Measurements from ENCODE around the gene LY6G5C.

The LY6G5C gene, protein sequence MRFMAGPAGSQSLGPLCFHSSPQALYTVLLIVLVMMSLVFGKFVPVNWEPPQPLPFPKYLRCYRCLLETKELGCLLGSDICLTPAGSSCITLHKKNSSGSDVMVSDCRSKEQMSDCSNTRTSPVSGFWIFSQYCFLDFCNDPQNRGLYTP

DNA sequence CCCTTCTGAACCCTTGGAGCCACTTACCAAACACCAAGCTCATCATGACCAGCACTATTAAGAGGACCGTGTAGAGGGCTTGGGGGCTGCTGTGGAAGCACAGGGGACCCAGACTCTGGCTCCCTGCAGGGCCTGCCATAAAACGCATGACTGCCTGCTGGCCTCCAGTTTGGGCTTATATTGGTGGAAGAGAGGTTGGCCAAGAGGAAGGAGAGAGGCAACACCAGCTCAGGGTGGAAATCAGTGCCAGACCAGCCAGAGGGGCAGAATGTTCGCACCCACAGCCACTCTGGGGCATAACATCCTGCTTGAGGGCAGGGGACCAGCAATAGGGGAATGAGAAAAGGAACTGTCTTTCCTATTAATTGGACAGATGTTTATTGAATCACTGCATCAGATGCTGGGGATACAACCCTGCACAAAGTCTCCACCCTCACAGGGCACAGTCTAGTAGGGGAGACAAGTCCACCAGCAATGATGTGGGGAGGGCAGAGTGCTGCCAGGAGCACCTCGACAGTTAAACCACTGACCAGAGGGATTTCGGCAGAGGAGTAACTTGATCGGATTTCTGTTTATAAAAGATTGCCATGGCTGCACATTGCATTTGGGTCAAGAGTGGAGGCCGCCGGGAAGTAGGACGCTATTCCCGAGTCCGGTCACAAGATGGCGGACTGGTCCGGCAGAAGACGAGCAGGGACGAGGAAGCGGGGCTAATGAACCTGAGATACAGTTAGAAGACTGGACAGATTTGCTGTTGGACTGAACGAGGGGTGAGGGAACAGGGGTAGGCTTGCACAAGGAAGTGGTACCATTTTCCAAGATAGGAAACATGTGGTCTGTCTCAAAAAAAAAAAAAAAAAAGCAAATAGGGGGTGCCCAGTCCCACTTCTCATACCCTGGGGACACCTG lies at the start of gene LY6G5C:
Gene LY6G5C (minus strand): TSS at position 842 of the 909 bp plus-strand sequence. CDS start 694 bp downstream, at position 148.
- peak; percentile 69 for DNase-seq

DNA sequence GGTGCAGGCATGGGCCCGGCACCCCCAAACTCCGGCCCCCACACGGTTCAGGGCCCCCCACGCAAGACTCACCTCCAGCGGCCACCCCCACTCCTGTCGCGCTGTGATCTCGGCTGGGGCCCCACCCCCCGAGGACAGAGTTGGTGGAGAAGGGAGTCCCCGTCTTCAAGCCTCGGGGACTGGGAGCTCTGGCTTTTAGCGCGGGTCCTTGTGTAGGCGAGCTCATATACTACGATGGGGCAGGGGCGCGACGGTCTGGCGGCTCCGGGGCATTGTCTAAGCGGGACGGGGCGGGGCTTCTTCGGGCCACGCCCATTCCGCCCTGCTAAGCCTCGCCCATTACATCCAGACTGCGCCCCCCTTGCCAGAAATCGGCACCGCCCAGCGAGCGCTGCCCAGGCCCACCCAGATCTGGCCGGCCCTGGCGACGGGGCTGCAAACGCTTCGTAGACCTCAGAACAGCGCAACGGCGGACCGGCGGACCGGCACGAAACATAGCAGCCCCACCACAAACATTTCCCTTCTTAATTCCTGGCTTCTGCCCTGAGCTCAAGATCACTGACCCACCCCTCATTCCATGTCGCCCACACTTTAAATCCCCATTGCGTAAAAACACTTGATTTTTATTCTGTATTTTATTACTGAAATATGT lies 49.2 kb upstream of the LY6G5C start:
- peak; percentile 80 for DNase-seq

DNA sequence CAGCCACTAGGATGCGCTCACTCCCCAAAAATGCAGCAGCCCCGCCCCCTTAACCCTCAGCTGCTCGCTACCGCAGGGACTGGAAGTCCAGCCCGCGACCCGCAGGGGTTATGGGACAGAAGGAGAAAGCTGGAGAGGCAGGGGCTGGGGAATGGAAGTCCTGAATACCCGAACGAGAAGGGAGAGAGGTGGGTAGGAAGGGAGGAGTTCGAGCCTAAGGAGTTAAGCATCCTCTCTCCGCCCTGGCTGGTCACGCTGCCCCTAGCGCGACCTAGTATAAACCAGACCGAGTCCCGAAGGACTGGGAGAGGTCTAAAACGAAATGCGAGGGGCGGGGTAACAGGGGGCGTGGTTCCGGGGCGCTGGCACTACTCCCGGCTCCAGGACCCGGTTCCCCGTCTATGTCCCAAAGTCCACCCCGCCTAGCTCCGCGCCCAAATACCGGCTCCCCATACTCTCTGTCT lies 48.7 kb upstream of the LY6G5C start:
- DNase-seq = peak; percentile 87

DNA sequence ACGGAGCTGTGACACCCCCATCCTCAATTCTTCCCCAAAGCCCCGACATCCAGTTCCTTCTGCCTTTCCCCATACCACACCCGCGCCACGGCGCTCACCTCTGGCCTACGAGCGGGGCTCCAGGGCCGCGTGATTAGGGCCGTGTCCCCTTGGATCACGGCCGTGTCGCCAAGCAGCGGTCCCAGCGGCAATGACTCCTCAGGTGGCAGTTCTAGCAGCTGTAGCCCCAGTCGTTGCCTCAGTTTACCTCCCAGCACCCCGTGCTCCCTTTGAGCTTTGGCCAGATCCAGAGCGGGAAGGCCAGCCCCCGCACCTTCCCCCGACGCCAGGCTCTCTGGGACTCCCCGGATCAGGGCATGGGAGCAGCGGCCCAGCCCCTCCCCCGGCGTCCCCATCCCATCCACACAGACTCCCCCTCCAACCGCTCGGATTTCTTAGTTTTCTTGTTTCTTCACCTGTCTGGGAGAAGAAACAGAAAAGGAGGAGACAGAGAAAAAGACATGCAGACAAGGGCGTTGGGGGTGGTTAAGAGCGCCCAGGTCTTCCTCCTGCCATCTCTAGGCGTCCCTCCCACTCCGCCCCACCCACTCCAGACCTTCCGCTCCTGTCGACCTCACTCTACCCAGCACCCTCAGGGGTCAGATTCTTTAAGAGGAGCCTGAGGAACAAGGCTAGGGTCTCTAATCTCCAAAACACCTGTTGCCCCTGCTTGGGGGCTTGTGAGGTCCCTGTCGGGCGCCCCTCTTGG lies 48.1 kb upstream of the LY6G5C start, which contains the start of gene DDAH2:
Gene DDAH2 (minus strand): TSS at position 533 of the 748 bp plus-strand sequence. CDS start 138 bp downstream, at position 395.
- DNase-seq = no peak

DNA sequence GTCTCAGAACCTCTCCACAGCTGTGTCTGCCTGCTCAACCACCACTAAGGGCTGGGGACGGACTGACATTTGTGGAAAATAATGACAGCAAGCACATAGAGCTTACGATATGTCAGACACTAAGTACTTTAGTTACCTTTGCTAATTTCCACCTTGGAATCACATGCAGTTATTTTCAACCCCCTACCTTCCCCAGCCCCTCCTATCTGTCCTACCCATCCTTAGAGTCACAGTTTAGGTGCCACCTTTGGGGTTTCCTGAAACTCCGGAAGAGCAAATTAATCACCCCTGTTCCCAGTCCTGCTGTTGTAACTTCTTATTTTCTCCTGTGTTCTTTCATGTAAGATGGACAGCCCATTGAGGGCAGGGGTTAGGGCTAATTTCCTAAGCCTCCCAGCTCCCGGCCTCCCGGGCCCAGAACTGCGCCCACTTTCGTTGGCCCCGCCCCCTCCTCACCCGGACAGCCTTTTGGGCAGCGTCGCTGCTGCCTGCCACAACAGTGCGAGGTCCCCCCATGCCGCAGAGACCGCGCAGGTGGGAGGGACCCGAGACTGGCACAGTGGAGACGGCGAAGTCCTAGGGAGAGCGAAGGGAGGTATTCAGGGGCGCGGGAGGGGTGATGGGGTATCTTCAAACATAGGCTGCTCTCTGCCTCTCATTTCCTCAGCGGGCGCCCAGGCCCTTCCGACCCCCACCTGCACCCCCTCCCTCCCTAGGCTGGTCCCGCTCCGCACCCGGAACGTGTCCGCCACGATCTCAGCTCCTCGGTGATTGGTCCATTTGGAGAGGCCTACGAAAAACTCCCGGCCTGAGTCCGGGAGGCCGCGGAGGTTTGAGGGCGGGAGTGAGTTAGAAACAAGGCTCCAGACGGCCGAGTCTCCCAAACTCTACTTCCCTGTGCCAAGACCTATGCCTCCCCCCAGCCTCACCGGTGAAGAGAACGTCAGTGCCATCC lies 47.1 kb upstream of the LY6G5C start:
- DNase-seq = no peak

DNA sequence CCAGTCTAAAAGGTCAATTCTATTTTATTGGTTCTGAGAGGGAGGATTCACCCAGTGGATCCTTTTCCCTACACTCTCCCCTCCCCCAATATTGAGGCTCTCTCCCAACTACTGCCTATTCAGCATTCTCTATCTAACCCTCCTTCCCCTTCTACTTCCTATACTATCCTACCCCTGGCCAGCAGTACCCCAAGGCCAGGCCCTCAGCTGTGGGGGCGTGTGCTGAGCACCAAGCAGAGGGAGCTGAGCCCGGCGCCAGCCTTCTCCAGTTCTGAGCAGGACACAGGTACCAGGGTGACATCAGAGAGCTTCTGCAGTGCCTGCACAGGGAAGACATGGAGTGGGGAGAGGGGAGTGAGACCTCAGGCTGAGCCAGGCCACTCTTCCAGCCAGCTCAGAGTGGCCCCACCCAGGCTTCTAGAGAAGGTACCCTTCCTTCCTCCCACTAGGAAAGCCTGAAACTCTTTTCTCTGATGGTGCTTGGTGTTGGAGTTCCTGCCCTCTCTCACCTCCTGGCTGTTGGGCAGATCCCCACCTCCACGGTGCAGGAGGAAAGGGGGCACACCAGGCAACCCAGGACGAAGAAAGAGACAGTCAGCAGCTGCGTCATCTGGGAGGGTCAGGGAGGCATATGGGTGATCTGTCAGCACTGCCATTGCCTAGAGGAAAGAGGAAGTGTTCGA lies 46.3 kb upstream of the LY6G5C start:
- peak; percentile 94 for DNase-seq

DNA sequence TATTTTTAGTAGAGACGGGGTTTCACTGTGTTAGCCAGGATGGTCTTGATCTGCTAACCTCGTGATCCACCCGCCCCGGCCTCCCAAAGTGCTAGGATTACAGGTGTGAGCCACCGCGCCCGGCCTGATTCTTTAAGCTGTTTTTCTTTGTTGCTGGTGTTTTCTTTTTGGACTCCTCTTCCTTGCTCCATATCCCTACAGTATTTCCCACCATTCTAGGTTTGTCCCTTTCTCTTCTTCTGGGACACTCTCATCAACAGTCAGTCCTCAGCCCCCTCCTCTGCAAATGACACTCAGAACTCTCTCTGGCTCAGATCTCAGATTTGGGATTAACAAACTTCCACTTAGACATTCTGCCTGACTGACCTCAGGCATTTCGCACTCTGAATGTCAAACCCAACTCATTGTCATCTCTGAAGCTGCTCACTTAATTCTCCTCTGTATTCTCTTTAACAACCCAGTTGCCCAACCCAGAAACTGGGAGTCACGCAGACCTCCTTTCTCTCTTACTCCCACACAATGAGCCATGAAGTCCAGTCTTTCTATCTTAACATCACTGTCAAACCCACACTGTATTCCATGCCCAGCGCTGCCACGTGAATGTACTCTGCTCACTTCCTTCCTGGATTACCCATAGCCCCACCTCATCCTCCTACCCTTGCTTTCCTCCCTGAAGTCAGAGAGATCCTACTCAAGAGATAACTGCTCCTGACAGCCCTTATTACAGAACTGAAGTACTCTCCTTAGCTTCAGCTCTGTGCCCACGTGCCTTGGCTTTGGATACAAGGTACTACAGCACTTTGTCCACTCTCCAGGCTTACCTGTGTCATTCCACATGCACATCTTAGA lies 44.9 kb upstream of the LY6G5C start:
- peak; percentile 96 for DNase-seq

DNA sequence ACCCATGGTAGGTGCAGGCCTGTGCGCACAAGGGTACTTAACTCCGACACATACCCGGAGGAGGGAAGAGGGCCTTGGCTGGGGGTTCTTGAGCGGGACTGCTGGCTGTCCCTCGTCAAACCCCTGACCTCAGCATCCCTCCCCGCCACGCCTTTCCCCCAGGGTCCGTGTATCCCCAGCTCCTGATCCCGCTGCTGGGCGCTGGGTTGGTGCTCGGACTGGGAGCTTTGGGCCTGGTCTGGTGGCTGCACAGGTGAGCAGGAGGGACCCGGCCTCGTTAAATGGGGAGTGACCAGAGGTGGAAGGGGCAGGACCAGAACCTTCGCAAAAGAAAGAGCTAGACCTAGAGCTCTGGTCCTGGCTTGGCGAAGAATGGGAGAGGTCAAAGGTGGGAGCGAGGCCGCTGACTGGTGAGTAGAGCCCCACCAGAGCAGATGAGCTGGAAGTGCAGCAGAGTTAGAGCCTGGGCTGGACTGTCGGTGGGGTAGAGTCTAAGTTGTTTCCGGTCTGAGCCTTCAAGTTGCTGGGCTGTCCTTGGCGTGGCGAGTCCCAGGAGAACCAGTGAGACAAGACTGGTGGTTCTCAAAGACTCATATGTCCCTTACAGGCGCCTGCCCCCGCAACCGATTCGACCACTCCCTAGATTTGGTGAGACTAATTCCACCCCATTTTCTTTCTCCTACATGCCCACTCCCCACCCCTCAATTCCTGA lies 43.3 kb upstream of the LY6G5C start:
- DNase-seq = no peak

DNA sequence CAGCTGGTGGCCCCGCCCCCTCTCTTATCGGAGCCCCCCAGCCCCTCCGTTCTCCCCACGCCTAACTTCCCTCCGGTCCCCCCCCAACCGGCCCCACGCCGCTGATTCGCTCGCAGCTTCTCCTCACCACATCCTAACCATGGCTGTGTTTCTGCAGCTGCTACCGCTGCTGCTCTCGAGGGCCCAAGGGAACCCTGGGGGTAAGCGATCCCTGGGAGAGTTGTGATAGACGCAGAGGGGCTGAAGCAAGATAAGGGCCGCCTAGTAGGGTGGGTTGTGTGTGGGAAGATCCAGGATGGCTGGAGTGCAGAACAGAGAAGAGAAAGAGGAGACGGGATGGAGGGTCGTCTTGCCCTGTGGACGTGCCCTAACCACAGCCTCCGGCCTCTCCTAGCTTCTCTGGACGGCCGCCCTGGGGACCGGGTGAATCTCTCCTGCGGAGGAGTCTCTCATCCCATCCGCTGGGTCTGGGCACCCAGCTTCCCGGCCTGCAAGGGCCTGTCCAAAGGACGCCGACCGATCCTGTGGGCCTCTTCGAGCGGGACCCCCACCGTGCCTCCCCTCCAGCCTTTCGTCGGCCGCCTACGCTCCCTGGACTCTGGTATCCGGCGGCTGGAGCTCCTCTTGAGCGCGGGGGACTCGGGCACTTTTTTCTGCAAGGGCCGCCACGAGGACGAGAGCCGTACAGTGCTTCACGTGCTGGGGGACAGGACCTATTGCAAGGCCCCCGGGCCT lies 42.5 kb upstream of the LY6G5C start, which contains the start of gene MPIG6B:
Gene MPIG6B (plus strand): TSS at position 129 of the 735 bp plus-strand sequence. CDS start 11 bp downstream, at position 140.
- DNase-seq = no peak

DNA sequence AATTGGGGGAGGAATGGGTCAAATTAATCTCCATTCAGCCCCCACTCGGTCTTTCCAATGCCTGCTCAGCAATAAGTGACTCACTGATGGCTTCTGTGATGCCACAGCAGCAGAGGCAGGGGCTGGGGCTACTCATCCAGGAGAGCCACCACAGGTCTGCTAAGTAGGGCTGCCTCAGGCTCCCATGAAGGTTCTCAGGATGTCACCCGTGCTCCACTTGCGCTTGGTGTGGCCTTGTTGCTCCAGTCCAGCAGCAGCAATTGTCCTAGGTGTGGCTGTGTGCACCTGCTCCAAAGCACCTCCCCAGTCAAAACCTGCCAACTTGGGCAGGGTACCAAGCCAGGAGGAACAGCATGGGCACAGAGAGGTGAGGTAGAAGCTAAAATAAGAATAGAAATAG lies 41.3 kb upstream of the LY6G5C start:
- no peak for DNase-seq

DNA sequence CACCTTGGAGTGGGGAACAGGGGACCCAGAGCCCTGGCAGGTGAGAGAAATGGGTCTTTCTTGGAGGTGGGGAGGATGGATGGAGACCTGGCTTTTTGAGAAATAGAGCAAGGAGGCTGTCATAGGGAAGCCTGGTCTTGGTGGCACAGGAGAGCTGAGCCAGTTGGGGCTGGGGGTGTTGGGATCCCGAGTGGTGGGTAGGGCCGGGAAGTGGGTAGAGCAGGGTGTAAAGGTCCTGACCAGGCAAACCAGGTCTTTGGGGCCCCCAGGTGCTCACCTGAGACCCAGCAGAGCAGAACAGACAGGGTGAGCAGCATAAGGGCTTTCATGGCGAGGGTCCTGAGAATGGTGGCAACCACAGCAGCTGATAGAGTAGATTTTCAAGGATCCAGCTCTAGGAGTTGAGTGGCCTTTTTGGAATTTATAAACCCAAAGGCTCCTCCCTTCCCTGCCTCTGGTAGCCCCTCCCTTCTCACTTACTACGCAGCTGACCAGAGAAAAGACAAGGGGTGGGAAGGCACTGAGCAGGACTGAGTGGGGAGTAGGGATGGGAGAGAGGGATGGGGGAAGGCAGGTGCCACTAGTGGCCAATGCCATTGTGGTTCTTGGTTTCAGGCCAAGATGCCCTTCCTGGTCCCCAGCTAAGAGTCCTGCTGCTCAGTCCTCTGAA lies 40.6 kb upstream of the LY6G5C start, which contains the start of gene LY6G6C:
Gene LY6G6C (minus strand): TSS at position 396 of the 670 bp plus-strand sequence. CDS start 67 bp downstream, at position 329.
- DNase-seq = no peak

DNA sequence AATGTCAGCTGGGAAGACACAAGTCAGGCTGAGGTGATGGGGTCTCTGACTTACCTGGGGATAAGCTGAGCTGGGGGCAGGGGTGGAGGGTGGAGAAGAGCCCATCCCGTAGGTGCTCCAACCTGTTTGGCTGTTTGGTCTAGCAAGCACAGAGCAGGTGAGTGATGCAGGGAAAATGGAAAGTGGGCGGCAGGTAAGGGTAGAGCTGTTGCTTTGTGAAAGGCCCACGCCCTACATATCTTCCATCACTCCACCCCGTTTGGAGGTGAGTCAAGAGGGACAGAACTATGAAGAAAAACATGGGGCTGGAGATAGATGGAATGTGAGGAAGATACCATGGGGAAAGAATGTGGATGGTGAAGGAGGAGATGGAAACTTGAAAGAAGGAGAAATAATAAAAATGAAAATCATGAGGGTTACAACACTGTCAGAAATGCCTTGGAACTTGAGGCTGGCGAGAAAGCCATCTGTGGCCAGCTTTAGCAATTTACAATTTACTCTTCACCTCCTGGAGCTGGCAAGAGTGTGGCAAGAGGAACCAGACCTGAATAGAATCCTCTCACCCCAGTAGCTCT lies 39.4 kb upstream of the LY6G5C start:
- no peak for DNase-seq

DNA sequence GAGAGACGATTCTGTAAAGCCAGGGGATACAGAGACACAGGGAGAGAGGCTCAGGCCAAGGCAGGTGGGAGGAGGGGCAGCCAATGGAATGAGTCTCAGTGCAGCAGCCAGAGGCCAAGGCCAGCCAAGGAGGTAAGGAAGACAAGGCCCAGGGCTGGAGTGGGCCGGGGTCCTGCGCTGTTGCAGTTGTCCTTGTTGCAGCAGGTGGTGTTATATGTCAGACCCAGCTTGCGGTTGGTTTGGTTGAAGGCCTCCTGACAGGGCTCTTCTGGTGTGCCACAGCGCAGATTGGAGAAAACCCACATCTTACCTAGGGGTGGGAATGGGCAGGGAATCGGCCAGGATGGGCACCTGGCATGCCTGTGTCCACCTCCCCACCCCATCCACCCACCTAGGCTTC lies 38.1 kb upstream of the LY6G5C start:
- DNase-seq = no peak

DNA sequence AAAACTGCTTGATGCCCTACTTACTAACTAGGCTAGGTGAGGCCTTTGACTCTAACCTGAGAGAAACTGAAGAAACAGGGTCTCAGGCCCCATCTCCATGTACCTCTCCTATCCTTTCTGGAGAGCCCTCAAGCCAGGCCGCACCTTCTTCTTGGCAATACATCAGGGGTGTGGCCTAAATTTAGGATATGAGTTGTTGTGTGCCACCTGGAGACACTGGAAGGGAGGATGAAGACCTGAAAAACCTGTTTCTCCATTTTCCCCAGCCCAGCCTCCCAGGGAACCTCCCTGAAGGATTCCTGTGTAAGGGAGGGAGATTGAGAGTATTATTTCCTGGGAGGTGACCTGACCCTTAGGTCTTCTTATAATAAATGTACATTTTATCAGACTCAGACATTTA lies 37.4 kb upstream of the LY6G5C start:
- DNase-seq = no peak

DNA sequence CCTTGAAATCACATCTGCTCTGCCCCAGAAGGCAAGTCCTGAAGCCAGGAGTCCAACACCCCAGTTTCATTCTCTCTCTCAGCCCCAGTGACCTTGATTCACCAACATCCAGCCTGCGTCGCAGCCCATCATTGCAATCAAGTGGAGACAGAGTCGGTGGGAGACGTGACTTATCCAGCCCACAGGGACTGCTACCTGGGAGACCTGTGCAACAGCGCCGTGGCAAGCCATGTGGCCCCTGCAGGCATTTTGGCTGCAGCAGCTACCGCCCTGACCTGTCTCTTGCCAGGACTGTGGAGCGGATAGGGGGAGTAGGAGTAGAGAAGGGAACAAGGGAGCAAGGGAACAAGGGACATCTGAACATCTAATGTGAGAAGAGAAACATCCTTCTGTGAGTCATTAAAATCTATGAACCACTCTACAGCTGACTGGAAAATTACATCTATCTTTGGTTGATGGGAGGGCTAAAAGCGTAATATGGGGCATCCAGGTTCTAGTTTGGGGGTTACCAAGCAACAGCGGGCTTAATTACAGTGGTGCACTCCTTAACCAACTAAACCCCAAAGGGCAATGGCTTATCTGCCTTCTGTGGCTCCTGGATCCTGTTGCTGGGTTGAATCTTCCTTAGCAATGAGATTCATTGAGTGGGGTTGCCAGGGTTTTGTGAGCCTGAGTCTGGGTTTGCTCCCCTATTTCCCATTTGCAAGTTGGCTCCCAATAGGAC lies 36.8 kb upstream of the LY6G5C start:
- DNase-seq = no peak

All from inflammatory macrophage treated with lipopolysaccharide for 4 hours (primary cell).